Adrenal gland (tissue), 12 donors: ENCODE results near the gene RAPGEF2. TPM values are rescaled to one million over a fixed set of nuclear protein-coding genes. Genes with fewer than 3 reads are reported as not detected.
"Not testable (repeated sequence)": the region's sequence is repeated elsewhere in the genome, so short reads cannot be mapped to it uniquely, and the experiment has no call there.

Experiments used
- DNase-seq, 7 donors: peaks; one replicate each; pipeline ENCODE4 v3.0.0-alpha.2; 2019 to 2020
- H3K27ac ChIP-seq, 5 donors: fragments of 200-600 bp; sonication (generic) in 4 of 5; 1 replicate in 3 of 5; 2 replicates in 2 of 5; pipeline versions ENCODE4 v1.5.1 to v1.8.0; 2016 to 2020; ENCODE audit warnings: mild to moderate bottlenecking in 1 of 5
- H3K27me3 ChIP-seq: fragments of 200-600 bp; 2 replicates; pipeline ENCODE4 v1.8.0; 2021
- H3K36me3 ChIP-seq, 2 donors: fragments of 200-600 bp; replicated peaks in 1 of 2; 1 replicate in 1 of 2; 2 replicates in 1 of 2; pipeline versions ENCODE4 v1.5.1 to v1.8.0; 2018 to 2022
- H3K4me1 ChIP-seq, 2 donors: fragments of 200-600 bp; replicated peaks in 1 of 2; 1 replicate in 1 of 2; 2 replicates in 1 of 2; pipeline versions ENCODE4 v1.5.1 to v1.8.0; 2018 to 2021
- H3K4me3 ChIP-seq, 4 donors: fragments of 200-600 bp; sonication (generic) in 3 of 4; one replicate each; pipeline ENCODE4 v1.5.1; 2016 to 2018
- H3K9me3 ChIP-seq, 3 donors: fragments of 200-600 bp; sonication (generic) in 1 of 3; replicated peaks in 1 of 3; 1 replicate in 2 of 3; 2 replicates in 1 of 3; pipeline versions ENCODE4 v1.5.1 to v1.8.0; 2016 to 2021
- CTCF ChIP-seq, 6 experiments: fragments of 450-650 bp in 4 of 6; fragments of 200-600 bp in 2 of 6; sonication (generic) in 1 of 6; IDR thresholded peaks; 1 replicate in 5 of 6; 2 replicates in 1 of 6; pipeline versions ENCODE4 v1.5.1 to v1.8.0; 2016 to 2021; ENCODE audit warnings: antibody characterized with exemption in 6 of 6, mild to moderate bottlenecking in 2 of 6, moderate library complexity in 1 of 6
- POLR2A ChIP-seq, 2 donors: fragments of 450-650 bp; IDR thresholded peaks; one replicate each; pipeline ENCODE4 v1.6.1; 2017; ENCODE audit warnings: antibody characterized with exemption in 2 of 2, mild to moderate bottlenecking in 2 of 2, moderate library complexity in 1 of 2
- WGBS, 4 donors: extraction: QIAGEN DNeasy Blood & Tissue Kit in 2 of 4; methylation state at CpG; one replicate each; pipeline versions ENCODE4 v1.1.5 to v1.1.7; 2013 to 2017; 5-methylcytosine and 5-hydroxymethylcytosine counted together
- intact Hi-C, 2 donors: fragments of 100-400 bp; cut with DNase I; formaldehyde crosslinking; loops; one replicate each; pipeline versions ENCODE4 v1.14.1 to v1.15.0; 2022 to 2023
- polyA plus RNA-seq, 3 donors: library from polyadenylated mRNA; stranded (reverse); fragments of 200-250 nt in 2 of 3; fragments of 350-450 nt in 1 of 3; fragmentation: Illumina TruSeq in 1 of 3; extraction: RNeasy Lipid Tissue Mini Kit (QIAGEN cat#74804) in 1 of 3; gene quantifications; one replicate each; pipeline ENCODE4 v1.2.3, GENCODE V29; 2013 to 2014
- total RNA-seq, 9 donors: library from RNA; depleted of rRNA in 4 of 9; stranded (reverse); fragments of >200 nt in 4 of 9; fragments of 120-200 nt in 1 of 9; fragmentation: NEBNext Ultra II Directional in 1 of 9; extraction: Animal tissue kit (Norgen Biotek cat#: 25700) in 1 of 9; gene quantifications; one replicate each; pipeline versions ENCODE4 v1.1.0 to v1.2.4, GENCODE V29; 2013 to 2023
- donor health status: healthy with polysubstance abuse.
- donor health status: Bipolar disorder and iron deficiency.
- donor health status: DM: yes; HTN: yes; CAD: no.
- donor health status: DM: no; HTN: no; CAD: no.
- donor health status: DM: no; HTN: no; CAD: no.
- donor health status: DM: yes; HTN: yes; CAD: no.

Gene RAPGEF2
- total and polyA plus RNA-seq, 12 donors: 5.2 to 53.9 (median 25.3) TPM

GRCh38 chr4:159378056-159378616, 275.3 kb downstream of the RAPGEF2 start:
- Histone ChIP-seq H3K27ac (no peak overlapping the region), H3K4me3 (no peak overlapping the region), H3K27me3 (no peaks in the 10 kb centered on the region), H3K36me3 (no peaks in the 10 kb centered on the region), H3K9me3 (no peaks in the 10 kb centered on the region), H3K4me1 (peaks cover 0 to 5% of the 10 kb centered on the region in 2 donors)
- WGBS, 4 donors: 95 to 98% (median 97%) methylated on average over 7 to 28 of the region's 28 CpGs
- no peak for DNase-seq
- intact Hi-C loops: no loop called here
- TF ChIP-seq POLR2A (IDR thresholded peaks at IDR 0.05) (no peak), CTCF (IDR thresholded peaks at IDR 0.05) (no peak)

- intact Hi-C loops, H3K27ac ChIP-seq: not testable (repeated sequence)
- 90 to 95% (median 92%) methylated on average over 10 of the region's 10 CpGs for WGBS, 4 donors
Observed at GRCh38 chr4:159379064-159379463, 276.2 kb downstream of the RAPGEF2 start.

GRCh38 chr4:159379836-159380235, 277.0 kb downstream of the RAPGEF2 start:
- DNase-seq: no peak
- intact Hi-C loops: no loop called here
- Histone ChIP-seq H3K4me3 (no peak overlapping the region), H3K9me3 (no peaks in the 10 kb centered on the region), H3K27ac (no peak overlapping the region), H3K27me3 (no peaks in the 10 kb centered on the region), H3K4me1 (peaks cover 0 to 5% of the 10 kb centered on the region in 2 donors), H3K36me3 (no peaks in the 10 kb centered on the region)
- TF ChIP-seq CTCF (IDR thresholded peaks at IDR 0.05): no peak
- TF ChIP-seq POLR2A (IDR thresholded peaks at IDR 0.05): no peak
- WGBS, 4 donors: 87 to 92% (median 89%) methylated on average over 2 of the region's 2 CpGs

More at GRCh38 chr4:159379064-159379463, 276.2 kb downstream of the RAPGEF2 start:
- DNase-seq, H3K27me3 ChIP-seq, H3K36me3 ChIP-seq, H3K4me1 ChIP-seq, H3K9me3 ChIP-seq, H3K4me3 ChIP-seq: not testable (repeated sequence)

- TF ChIP-seq CTCF (IDR thresholded peaks at IDR 0.05) (no peak), POLR2A (IDR thresholded peaks at IDR 0.05) (no peak)
- no peaks in the 10 kb centered on the region for H3K9me3 ChIP-seq
- H3K4me3 ChIP-seq: no peak overlapping the region
- peaks cover 0 to 5% of the 10 kb centered on the region in 2 donors for H3K4me1 ChIP-seq
- WGBS, 4 donors: 75 to 84% (median 76%) methylated on average over 8 of the region's 8 CpGs
- no peaks in the 10 kb centered on the region for H3K36me3 ChIP-seq
- H3K27me3 ChIP-seq: no peaks in the 10 kb centered on the region
- no peak for DNase-seq
- H3K27ac ChIP-seq: no peak overlapping the region
- intact Hi-C loops: no loop called here
Observed at GRCh38 chr4:159382856-159383561, 280.1 kb downstream of the RAPGEF2 start.

- intact Hi-C loops: no loop called here
- DNase-seq: no peak
- no peaks in the 10 kb centered on the region for H3K27me3 ChIP-seq
- H3K36me3 ChIP-seq: no peaks in the 10 kb centered on the region
- TF ChIP-seq CTCF (IDR thresholded peaks at IDR 0.05): no peak
- no peak for TF ChIP-seq POLR2A (IDR thresholded peaks at IDR 0.05)
- no peak overlapping the region for H3K27ac ChIP-seq
- peaks cover 0 to 5% of the 10 kb centered on the region in 2 donors for H3K4me1 ChIP-seq
- H3K9me3 ChIP-seq: no peaks in the 10 kb centered on the region
- WGBS, 4 donors: 68 to 80% (median 72%) methylated on average over 3 of the region's 3 CpGs
- no peak overlapping the region for H3K4me3 ChIP-seq
Observed at GRCh38 chr4:159383562-159383931, 280.7 kb downstream of the RAPGEF2 start.
